Measurements from ENCODE around the gene ERC2.

Gene ERC2

GRCh38 chr3:56428667-56429066, 39.6 kb downstream of the ERC2 start:
- no peak for TF ChIP-seq CTCF (IDR thresholded peaks at IDR 0.05; ENCODE audit: extremely low read depth, missing control alignments)
- no peak for DNase-seq (ENCODE audit: low spot score)

GRCh38 chr3:56424885-56425284, 43.4 kb downstream of the ERC2 start:
- no peak for TF ChIP-seq CTCF (IDR thresholded peaks at IDR 0.05; ENCODE audit: extremely low read depth, missing control alignments)
- DNase-seq (ENCODE audit: low spot score) = no peak

- no peak for DNase-seq (ENCODE audit: low spot score)
- TF ChIP-seq CTCF (IDR thresholded peaks at IDR 0.05; ENCODE audit: extremely low read depth, missing control alignments) = no peak
Observed at GRCh38 chr3:56424336-56424735, 43.9 kb downstream of the ERC2 start.

- no peak for DNase-seq (ENCODE audit: low spot score)
- no peak for TF ChIP-seq CTCF (IDR thresholded peaks at IDR 0.05; ENCODE audit: extremely low read depth, missing control alignments)
Observed at GRCh38 chr3:56423661-56424099, 44.6 kb downstream of the ERC2 start.

GRCh38 chr3:56422316-56422715, 46.0 kb downstream of the ERC2 start:
- no peak for DNase-seq (ENCODE audit: low spot score)

GRCh38 chr3:56421205-56421604, 47.1 kb downstream of the ERC2 start:
- no peak for DNase-seq (ENCODE audit: low spot score)
- TF ChIP-seq CTCF (IDR thresholded peaks at IDR 0.05; ENCODE audit: extremely low read depth, missing control alignments) = no peak

More at GRCh38 chr3:56422316-56422715, 46.0 kb downstream of the ERC2 start:
- no peak for TF ChIP-seq CTCF (IDR thresholded peaks at IDR 0.05; ENCODE audit: extremely low read depth, missing control alignments)

GRCh38 chr3:56415652-56416051, 52.6 kb downstream of the ERC2 start:
- no peak for DNase-seq (ENCODE audit: low spot score)
- no peak for TF ChIP-seq CTCF (IDR thresholded peaks at IDR 0.05; ENCODE audit: extremely low read depth, missing control alignments)
